GM23248 (cell line): ENCODE data around the gene GOLIM4. TPM values are rescaled to one million over a fixed set of nuclear protein-coding genes. Genes with fewer than 3 reads are reported as not detected.

Experiments used
- DNase-seq: peaks from one replicate; pipeline ENCODE4 v3.0.0-alpha.2; 2015
- H2AFZ ChIP-seq: fragments of 200-600 bp; sonication (generic); 2 replicates; pipeline ENCODE4 v1.6.1; 2016; ENCODE audit warnings: antibody characterized with exemption
- H3F3A ChIP-seq: fragments of 200-600 bp; sonication (generic); 2 replicates; pipeline ENCODE4 v1.6.1; 2016; ENCODE audit warnings: mild to moderate bottlenecking, antibody characterized with exemption, mixed run types; ENCODE audit not compliant: insufficient read depth
- H3K27ac ChIP-seq: fragments of 200-600 bp; sonication (generic); 2 replicates; pipeline ENCODE4 v1.5.1; 2016; ENCODE audit warnings: mild to moderate bottlenecking
- H3K27me3 ChIP-seq: fragments of 200-600 bp; sonication (generic); replicated peaks from 2 replicates; pipeline ENCODE4 v1.6.1; 2016; ENCODE audit warnings: mild to moderate bottlenecking; ENCODE audit not compliant: insufficient read depth
- H3K36me3 ChIP-seq: fragments of 200-600 bp; sonication (generic); 2 replicates; pipeline ENCODE4 v1.6.1; 2016; ENCODE audit warnings: low read depth, mild to moderate bottlenecking
- H3K4me1 ChIP-seq: fragments of 200-600 bp; sonication (generic); 2 replicates; pipeline ENCODE4 v1.6.1; 2016; ENCODE audit warnings: mild to moderate bottlenecking; ENCODE audit not compliant: insufficient read depth
- H3K4me2 ChIP-seq: fragments of 200-600 bp; sonication (generic); one replicate; pipeline ENCODE4 v1.6.1; 2016; ENCODE audit warnings: mild to moderate bottlenecking; ENCODE audit not compliant: unreplicated experiment
- H3K4me3 ChIP-seq: fragments of 200-600 bp; sonication (generic); 2 replicates; pipeline ENCODE4 v1.5.1; 2016; ENCODE audit warnings: mild to moderate bottlenecking
- H3K79me2 ChIP-seq: fragments of 200-600 bp; sonication (generic); 2 replicates; pipeline ENCODE4 v1.6.1; 2016; ENCODE audit warnings: mild to moderate bottlenecking; ENCODE audit not compliant: insufficient read depth
- H3K9ac ChIP-seq: fragments of 200-600 bp; sonication (generic); 2 replicates; pipeline ENCODE4 v1.6.1; 2016; ENCODE audit warnings: mild to moderate bottlenecking
- H3K9me2 ChIP-seq: fragments of 200-600 bp; sonication (generic); 2 replicates; pipeline ENCODE4 v1.6.1; 2016; ENCODE audit warnings: mixed run types, mild to moderate bottlenecking, moderate library complexity; ENCODE audit not compliant: insufficient read depth
- H3K9me3 ChIP-seq: fragments of 200-600 bp; sonication (generic); one replicate; pipeline ENCODE4 v1.6.1; 2017; ENCODE audit warnings: low read depth
- H4K20me1 ChIP-seq: fragments of 200-600 bp; sonication (generic); 2 replicates; pipeline ENCODE4 v1.6.0; 2016; ENCODE audit not compliant: insufficient read depth
- EZH2 ChIP-seq: fragments of 200-600 bp; sonication (generic); IDR thresholded peaks from 2 replicates; pipeline ENCODE4 v1.6.1; 2018; ENCODE audit warnings: antibody characterized with exemption, mild to moderate bottlenecking; ENCODE audit not compliant: insufficient read depth, poor library complexity, severe bottlenecking
- EZH2phosphoT487 ChIP-seq: fragments of 200-600 bp; sonication (generic); IDR thresholded peaks from 2 replicates; pipeline ENCODE4 v1.6.1; 2018; ENCODE audit warnings: antibody characterized with exemption, moderate library complexity, mild to moderate bottlenecking, low read depth; ENCODE audit not compliant: insufficient read depth
- WGBS, 2 experiments: methylation state at CpG; one replicate each; pipeline ENCODE4 v1.1.6; 2015 to 2017; ENCODE audit warnings: low lambda C conversion rate in 2 of 2, low coverage in 1 of 2; ENCODE audit errors: missing lambda C conversion rate in 2 of 2; 5-methylcytosine and 5-hydroxymethylcytosine counted together
- in situ Hi-C: fragments of 300-500 bp; cut with MboI; formaldehyde crosslinking; loops from 2 replicates; pipeline ENCODE4 v1.15.0; 2020
- polyA plus RNA-seq: library from polyadenylated mRNA; unstranded; fragments of >200 nt; fragmentation: Nextera tagmentation; extraction: Ambion mirVana; gene quantifications from 2 replicates; pipeline ENCODE4 v1.2.1, GENCODE V29; 2016
- total RNA-seq: library from RNA; depleted of rRNA; stranded (reverse); fragments of >200 nt; shearing (Covaris generic); gene quantifications from 2 replicates; pipeline ENCODE4 v1.2.3, GENCODE V29; 2014

GOLIM4 gene
- total and polyA plus RNA-seq, 2 experiments from 2014 or later, result 66.8 to 84.4 TPM

GRCh38 chr3:168088106-168088720 lies 7.5 kb downstream of the GOLIM4 start:
- Histone ChIP-seq H4K20me1 (no peaks in the 10 kb centered on the region), H3K4me3 (no peak overlapping the region), H3K79me2 (peaks cover 100% of the 10 kb centered on the region), H3K9me3 (no peaks in the 10 kb centered on the region), H3K4me2 (peak overlapping the region; percentile 1), H3K9ac (no peak overlapping the region), H3K27ac (no peak overlapping the region), H3K9me2 (no peaks in the 10 kb centered on the region), H3K27me3 (no peaks in the 10 kb centered on the region), H3K4me1 (peaks cover 57% of the 10 kb centered on the region), H3F3A (peaks cover 3% of the 10 kb centered on the region; the same call in 1 of the 2 replicates), H3K36me3 (no peaks in the 10 kb centered on the region), H2AFZ (no peak overlapping the region)
- 94 to 97% methylated on average over 3 of the region's 3 CpGs for WGBS, 2 experiments
- TF ChIP-seq EZH2phosphoT487 (no peak), EZH2 (no peak)
- in situ Hi-C loops, result loop anchor here (25.0 kb wide), 1 partner anchor 1024 kb away; no protein-coding TSS in a partner anchor
- DNase-seq, result peak; percentile 39

- Histone ChIP-seq H3K4me2 (peak overlapping the region; percentile 1), H3K9me2 (no peaks in the 10 kb centered on the region), H3F3A (no peaks in the 10 kb centered on the region), H3K79me2 (peaks cover 100% of the 10 kb centered on the region), H3K9ac (no peak overlapping the region), H3K4me3 (no peak overlapping the region), H4K20me1 (no peaks in the 10 kb centered on the region), H3K27ac (no peak overlapping the region), H3K27me3 (no peaks in the 10 kb centered on the region), H3K9me3 (no peaks in the 10 kb centered on the region), H2AFZ (no peak overlapping the region), H3K36me3 (no peaks in the 10 kb centered on the region), H3K4me1 (peaks cover 50% of the 10 kb centered on the region)
- 55 to 65% methylated on average over 2 of the region's 2 CpGs for WGBS, 2 experiments
- TF ChIP-seq EZH2, result no peak
- no peak for TF ChIP-seq EZH2phosphoT487
- no peak for DNase-seq
- in situ Hi-C loops, result loop anchor here (25.0 kb wide), 1 partner anchor 1025 kb away; no protein-coding TSS in a partner anchor
Measured at GRCh38 chr3:168087539-168087938, 8.2 kb downstream of the GOLIM4 start.

DNA sequence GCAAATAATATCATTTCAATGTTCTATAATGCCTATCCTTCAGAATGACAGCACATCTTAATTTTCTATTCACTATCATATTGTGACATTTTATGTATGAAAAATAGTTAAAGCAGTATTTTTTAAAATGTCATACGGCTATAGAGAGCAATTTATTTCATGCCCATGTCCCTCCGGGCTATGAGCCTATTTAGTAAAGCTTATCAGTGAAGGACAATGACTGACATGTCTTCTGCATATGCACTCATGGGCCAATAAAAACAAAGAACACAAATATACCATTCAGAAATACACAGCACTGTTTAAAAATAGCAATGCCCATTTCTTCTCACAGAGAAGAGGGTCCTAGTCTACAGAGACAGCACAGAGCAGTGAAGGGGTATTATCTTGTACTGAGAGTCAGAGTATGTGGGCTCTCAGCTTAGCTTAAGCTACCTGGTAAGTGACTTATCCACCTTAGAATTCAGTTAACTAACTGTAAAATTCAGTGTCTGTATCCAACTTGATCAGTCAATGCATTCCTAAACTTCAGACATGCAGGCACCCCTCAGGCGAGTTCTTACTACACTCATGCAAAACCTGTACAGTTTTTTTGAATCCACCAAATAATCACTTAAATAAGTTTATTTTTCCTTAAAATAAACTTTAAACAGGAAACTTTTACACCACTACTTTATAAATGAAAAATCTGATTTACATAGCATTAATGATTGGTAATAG lies 9.0 kb downstream of the GOLIM4 start:
- H3K9ac ChIP-seq, result no peak overlapping the region
- peak overlapping the region; percentile 1 for H3K4me2 ChIP-seq
- H3K27me3 ChIP-seq, result no peaks in the 10 kb centered on the region
- H3K4me3 ChIP-seq, result no peak overlapping the region
- H3K4me1 ChIP-seq, result peaks cover 47% of the 10 kb centered on the region
- in situ Hi-C loops, result loop anchor here (25.0 kb wide), 1 partner anchor 1026 kb away; no protein-coding TSS in a partner anchor
- H3K79me2 ChIP-seq, result peaks cover 100% of the 10 kb centered on the region
- no peaks in the 10 kb centered on the region for H3F3A ChIP-seq
- H4K20me1 ChIP-seq, result no peaks in the 10 kb centered on the region
- H2AFZ ChIP-seq, result no peak overlapping the region
- no peaks in the 10 kb centered on the region for H3K9me2 ChIP-seq
- no peaks in the 10 kb centered on the region for H3K9me3 ChIP-seq
- TF ChIP-seq EZH2phosphoT487 (no peak), EZH2 (no peak)
- H3K36me3 ChIP-seq, result no peaks in the 10 kb centered on the region
- WGBS, 2 experiments, result 98 to 100% methylated on average over 3 of the region's 3 CpGs
- DNase-seq, result no peak
- H3K27ac ChIP-seq, result no peak overlapping the region

- no peak for DNase-seq
- Histone ChIP-seq H3K9me2 (no peaks in the 10 kb centered on the region), H3K79me2 (peaks cover 100% of the 10 kb centered on the region), H3K36me3 (no peaks in the 10 kb centered on the region), H2AFZ (no peak overlapping the region), H3K9ac (no peak overlapping the region), H3K4me1 (peaks cover 47% of the 10 kb centered on the region), H3K4me2 (no peak overlapping the region), H3K9me3 (no peaks in the 10 kb centered on the region), H3K27me3 (no peaks in the 10 kb centered on the region), H3K27ac (no peak overlapping the region), H4K20me1 (no peaks in the 10 kb centered on the region), H3F3A (no peaks in the 10 kb centered on the region), H3K4me3 (no peak overlapping the region)
- TF ChIP-seq EZH2phosphoT487, result no peak
- TF ChIP-seq EZH2, result no peak
- 99 to 100% methylated on average over 4 of the region's 4 CpGs for WGBS, 2 experiments
- in situ Hi-C loops, result loop anchor here (25.0 kb wide), 1 partner anchor 1027 kb away; no protein-coding TSS in a partner anchor
Measured at GRCh38 chr3:168085491-168086119, 10.1 kb downstream of the GOLIM4 start.
